ENCODE data around the gene LSM5.

DNA sequence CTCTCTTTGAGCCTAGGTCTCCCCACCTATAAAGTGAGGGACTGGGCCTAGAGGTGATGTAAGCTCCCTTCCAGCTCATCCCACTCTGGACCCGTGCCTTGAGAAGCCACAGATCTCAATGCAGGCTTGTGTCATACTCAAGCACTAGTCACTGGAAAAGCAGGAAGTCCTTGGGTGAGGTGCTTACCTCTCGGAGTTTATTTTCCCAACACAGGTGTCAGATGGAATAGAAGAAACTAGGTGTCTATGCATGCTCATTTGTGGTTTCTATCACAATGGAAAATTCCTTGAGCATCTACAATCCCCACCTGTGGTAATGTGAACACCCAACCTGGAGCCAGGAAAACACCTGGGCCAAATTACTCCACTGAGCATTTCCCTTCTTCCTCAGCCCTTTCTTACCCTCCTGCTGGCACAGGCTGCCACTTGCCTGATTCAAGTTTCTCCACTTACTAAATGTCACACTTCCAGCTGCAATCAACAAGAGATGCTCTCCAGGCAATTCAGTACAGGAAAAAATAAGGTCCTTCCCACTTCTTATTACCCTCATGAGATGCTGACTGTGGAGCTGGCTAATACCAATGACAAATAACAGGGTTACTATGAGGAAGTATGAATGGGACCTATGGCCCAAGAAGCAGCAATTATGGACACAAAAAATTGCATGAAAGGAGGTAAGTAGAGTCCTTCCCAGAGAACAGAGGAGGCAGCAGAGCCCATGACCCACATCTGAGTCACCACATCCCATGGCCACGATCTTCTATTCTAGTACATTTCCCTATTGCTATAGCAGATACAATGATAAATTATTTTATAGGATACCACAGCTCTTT, 13.1 kb downstream of the LSM5 start:
- TF ChIP-seq, protein P1, sequence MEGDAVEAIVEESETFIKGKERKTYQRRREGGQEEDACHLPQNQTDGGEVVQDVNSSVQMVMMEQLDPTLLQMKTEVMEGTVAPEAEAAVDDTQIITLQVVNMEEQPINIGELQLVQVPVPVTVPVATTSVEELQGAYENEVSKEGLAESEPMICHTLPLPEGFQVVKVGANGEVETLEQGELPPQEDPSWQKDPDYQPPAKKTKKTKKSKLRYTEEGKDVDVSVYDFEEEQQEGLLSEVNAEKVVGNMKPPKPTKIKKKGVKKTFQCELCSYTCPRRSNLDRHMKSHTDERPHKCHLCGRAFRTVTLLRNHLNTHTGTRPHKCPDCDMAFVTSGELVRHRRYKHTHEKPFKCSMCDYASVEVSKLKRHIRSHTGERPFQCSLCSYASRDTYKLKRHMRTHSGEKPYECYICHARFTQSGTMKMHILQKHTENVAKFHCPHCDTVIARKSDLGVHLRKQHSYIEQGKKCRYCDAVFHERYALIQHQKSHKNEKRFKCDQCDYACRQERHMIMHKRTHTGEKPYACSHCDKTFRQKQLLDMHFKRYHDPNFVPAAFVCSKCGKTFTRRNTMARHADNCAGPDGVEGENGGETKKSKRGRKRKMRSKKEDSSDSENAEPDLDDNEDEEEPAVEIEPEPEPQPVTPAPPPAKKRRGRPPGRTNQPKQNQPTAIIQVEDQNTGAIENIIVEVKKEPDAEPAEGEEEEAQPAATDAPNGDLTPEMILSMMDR (IDR thresholded peaks at IDR 0.05) = no peak
- no peak for TF ChIP-seq POLR2A (IDR thresholded peaks at IDR 0.05)

Data from breast epithelium (tissue), 3 donors.